ENCODE measurements around the gene NHSL1.
A peak's percentile ranks its signal among the peaks of the same experiment; 100 is the strongest.

The NHSL1 gene

DNA sequence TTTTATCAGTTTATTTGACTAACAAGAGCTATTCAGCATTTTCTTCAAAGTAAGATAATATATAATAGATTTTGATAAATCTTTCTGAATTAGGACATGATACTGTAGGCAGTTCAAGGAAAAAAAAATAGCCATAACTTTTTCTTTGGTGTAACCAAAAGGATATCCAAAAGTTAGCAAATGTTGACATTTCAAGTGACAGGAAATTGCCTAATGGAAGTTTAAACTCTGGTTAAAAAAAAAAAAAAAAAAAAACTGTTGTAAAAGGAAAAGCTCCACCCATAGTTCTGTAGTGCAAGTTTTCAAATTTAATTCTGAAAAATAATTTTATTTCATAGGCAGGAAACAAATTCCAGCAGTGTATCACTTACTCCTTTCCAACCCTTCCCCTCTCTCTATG is 76.4 kb downstream of the NHSL1 start:
- no peak for DNase-seq

DNA sequence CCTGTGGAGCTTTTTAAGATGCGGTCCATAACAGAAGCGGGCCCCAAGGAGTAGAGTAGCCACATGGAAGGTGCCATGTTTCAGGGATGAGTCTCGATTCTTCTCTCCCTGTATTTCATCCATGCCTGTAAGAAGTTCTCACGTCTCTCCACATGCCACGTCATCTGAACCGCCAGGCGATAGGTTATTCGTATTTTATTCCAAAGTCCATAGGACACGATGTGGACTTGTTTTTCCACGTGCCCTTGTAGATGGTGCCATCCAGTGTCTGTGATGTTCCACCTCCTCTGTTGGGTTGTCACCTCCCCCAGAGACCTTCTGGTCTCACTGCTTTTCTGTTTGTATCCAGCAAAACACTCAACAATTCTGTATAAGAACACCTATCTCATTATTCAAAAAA is 77.7 kb downstream of the NHSL1 start:
- no peak for DNase-seq

DNA sequence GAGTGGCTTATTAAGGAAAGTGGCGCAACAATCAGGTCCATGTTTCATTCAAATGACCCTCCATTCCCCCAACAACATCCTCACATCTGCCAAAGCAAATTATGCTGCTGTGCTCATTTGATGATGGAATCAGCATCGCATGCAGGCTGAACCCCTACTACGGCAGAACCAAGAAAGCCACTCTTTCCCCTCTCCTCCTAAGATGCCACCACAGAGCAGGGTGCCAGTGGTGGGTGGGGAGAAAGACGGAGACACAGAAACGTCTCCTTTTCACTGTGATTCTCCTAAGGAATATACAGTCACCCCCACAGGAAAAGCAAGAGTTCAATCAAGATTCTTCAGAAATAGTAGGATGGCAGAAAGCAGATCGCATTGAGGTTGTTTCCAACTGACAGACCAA is 78.2 kb downstream of the NHSL1 start:
- DNase-seq: no peak

DNA sequence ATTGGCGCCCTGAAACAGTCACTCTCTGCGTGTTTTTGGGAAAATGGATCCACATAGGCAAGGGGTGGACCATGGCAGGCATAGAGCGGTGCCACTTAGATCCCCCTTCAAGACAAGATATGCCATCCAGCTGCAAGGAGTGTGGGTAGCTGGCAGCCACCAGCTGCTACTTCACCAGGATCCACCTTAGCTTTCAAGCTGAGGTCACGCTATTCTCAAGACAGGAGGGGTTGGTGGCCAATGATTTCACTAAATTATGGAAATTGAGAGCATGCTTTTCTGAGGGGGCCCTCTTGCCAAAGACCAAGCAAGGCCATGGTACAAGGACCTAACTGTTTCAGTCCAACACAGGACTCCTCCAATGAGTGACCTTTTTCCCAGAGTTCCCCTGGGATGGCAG is 78.9 kb downstream of the NHSL1 start:
- no peak for DNase-seq

DNA sequence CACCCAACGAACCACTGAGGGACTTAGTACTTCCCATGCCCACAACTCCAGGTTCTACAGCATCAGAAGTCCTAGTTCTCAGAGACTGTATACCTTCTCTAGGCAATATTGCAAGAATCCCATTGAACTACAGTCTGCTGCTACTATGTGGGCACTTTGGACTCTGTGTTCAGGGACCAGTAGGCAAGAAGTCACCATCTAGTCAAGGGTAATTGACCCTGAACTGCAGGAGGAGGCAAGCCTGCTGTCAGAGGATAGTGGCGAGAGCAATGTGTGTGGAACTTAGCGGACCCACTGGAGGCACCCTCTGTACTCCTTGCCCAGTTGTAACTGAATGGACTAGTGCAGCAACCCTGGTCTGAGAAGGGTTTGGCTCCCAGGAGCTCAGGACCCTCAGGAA is 79.5 kb downstream of the NHSL1 start:
- no peak for DNase-seq

DNA sequence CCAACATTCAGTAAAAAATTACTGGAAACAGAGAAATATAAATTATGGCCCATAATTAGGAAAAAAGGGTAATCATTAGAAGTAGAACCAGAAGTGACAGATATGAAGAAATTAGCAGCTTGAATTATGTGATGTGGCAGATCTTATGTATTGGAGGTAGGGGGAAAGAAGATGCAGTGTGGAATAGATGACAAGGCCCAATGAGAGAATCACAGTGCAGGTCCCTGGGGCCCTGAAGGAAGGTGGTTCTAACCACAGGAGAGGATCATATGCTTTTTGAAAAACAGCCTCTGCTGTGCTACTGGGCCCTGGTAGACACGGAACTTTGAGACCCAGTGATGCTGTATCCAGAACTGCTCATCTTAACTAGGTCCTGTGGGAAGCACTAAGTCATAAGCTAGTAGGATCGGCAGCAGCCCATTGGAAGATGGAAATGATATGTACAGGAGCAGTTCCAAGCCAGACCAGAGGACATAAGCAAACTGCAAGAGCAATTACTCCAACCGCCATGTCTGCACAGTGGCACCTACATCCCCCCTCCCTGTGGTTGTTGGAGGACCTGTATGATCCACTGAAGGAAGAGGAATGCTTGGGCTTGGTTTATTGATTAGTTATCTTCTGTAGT is 81.1 kb downstream of the NHSL1 start:
- no peak for DNase-seq

DNA sequence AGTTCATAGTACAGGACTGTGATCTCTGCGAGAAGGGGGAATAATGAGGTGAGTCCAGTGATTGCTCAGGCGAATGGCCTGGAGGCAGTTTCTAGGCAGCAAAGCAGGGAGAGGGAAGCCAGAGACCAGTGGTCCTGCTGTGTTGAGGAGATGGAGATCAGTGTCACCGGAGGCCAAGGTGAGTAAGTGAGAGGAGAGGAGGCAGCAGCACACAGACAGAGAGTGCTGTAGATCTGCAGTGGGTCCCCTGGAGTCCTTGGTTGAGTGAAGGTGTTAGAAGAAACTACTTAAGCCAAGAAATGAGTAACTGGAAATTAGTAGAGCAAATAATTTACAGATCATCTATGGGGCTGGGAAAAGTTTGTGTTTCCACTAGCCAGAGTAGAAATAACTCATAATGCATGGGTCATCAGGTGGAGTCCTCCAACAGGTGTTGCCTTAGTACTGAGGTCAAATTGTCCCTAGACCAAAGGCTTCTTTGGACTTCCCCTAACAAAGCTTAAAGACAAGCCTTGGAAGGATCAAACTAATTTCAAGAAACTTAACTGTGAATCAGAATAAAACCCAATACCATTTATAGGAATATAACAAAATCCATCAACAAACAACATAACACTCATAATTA is 81.7 kb downstream of the NHSL1 start:
- no peak for DNase-seq

DNA sequence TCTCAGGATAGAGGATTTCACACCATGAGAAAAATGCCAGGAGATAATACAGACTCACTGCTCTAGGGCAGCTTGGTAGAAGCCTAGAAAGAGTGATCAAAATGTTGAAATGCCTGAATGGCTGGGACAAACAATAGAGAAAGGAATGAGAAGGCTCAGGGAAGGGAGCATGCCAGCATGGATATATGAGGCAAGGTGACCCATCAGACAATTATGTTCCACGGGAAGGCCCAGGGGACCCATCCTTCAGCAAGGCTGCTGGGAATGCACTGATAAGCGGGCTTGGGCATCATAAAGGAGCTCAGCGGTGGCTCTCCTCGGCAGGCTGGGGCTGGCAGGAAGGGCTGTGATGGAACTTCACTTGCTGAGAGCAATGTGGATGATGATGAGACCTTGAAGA is 83.1 kb downstream of the NHSL1 start:
- no peak for DNase-seq

DNA sequence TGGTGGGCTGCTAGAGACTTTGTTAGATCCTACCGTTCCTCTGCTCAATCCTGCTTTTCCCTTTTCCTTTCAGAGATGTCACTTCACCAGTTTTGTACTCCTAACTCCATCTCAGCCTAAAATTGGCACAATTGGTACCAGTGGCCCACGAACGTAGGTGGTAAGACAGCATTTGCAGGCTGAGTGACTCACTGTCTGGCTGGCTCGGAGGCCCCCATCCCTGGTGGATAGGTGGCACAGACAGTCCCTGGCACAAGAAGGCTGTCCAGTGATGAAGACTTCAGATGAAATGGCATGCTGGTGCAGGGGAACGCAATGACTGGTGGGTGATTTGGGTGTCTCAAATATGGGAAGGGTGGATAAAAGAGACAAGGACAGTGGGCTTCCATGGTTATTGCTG is 84.2 kb downstream of the NHSL1 start:
- no peak for DNase-seq

DNA sequence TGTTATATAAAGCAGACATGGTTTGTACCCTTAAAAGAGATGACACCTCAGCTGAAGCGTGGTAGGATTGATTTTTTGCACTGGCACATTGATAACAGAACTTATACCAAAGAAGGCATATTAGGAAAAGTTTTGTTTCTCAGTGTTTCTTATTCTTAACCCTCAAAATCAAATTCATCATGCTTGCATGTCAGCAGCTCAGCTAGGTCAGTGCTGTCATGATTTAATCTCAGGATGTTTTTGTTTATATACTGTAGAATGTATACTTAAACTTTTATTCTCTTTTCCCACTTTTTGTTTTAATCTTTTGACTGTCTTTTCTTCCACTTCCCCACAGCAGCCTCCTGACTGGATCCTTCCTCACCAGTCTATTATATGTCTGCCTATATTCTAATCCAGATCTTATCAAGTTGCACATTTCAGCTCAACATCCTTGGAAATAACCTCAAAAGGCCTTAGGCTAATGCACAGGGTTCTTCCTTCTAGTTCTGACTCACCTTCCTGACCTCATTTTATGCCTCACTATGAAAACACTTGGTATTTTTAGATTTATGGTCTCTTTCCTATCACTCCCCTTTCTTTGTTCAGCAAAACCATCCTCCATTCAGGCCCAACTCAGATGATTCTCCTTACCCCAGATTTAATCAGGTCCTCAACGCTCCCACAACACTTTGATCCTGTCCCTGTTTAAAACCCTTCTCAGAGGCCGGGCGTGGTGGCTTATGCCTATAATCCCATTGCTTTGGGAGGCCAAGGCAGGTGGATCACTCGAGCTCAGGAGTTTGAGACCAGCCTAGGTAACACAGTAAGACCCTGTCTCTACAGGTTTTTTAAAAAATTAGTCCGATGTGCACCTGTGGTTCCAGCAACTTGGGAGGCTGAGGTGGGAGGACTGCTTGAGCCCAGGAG is 88.1 kb downstream of the NHSL1 start:
- peak; percentile 89 for DNase-seq

DNA sequence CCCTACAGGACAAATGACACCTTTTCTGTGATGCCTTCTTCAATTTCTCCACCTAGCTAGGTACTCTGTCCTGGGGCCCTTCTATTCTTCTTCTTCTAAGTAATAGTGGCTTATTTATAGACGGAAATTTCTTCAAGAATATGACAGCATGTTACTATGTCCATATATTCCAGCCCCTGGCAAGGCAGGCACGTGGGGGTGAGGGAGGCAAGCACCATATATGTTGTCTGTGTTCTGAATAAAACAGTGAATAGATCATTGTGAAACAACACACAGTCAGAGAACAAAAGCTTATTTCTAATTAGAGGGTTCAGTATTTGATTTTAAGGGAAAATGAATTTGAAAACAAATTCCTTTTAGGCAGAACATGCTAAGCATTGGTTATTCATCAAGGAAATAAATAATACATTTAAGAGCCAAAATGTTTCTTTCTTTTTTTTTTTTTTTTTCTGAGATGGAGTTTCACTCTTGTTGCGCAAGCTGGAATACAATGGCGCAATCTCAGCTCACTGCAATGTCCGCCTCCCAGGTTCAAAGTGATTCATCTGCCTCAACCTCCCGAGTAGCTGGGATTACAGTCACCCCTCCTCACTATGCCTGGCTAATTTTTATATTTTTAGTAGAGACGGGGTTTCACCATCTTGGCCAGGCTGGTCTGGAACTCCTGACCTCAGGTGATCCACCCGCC is 89.1 kb downstream of the NHSL1 start:
- peak; percentile 73 for DNase-seq

DNA sequence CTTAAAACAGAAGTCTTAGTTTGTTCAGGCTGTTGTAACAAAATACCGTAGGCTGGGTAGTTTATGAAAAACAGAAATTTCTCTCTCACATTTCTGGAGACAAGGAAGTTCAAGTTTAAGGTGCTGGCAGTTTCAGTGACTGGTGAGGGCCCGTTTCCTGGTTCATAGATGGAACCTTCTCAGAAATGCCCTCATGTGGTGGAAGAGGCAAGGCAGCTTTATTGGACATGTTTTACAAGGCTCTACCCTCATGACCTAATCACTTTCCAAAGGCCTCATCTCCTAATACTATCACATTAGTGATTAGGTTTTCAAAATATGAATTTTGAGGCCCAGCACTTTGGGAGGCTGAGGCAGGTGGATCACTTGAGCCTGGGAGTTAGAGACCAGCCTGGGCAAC is 92.9 kb downstream of the NHSL1 start:
- DNase-seq: no peak

DNA sequence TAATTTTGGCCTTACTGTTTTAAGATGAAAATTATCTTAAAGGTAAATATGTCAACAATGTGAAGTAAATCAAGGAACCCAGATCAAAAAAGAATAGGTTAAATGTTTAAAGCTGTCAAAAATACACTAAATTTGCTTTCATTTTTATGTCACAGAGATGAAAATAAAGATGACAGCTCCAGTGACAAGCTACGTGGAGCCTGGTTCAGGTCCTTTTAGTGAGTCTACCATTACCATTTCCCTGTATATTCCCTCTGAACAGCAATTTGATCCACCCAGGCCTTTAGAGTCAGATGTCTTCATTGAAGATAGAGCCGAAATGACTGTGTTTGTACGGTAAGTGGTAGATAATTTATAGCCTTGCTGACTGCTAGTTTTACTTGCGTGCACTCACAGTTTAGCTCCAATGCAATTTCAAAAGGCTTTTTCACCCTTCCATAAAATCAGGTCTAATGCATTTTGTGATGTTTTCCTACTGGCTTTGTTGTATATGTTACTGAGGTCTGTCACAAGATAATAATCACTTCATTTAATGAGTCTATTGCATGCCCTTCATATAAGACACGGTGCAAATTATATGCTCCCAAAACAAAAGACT is 93.4 kb downstream of the NHSL1 start:
- DNase-seq: no peak

DNA sequence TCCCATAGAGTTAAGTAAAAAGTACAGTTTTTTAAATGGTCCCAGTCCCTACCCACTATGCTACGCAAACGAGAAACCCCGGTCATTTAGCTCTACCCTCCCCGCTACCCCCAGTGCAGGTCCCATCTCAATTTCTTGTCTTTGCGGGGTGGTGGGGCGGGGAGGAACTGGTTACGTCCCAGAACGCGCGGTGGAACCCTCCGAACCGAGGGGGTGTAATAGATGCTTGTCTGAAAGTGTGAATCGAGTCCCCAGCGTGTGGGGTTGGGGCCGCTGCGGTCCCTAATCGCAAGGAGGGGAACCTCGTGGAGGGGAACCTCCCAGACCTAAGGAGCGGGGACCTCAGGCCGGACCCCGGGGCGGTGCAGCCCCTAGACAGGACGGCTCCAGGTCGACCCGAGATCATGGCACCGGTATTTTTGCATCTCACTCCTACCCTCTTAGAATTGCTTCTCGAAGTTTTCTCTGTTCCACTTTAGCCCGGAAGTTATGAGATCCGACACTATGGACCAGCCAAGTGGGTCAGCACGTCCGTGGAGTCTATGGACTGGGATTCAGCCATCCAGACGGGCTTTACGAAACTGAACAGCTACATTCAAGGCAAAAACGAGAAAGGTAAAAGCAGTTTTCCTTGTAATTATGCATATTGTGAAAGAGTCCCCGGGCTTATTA is 94.5 kb downstream of the NHSL1 start:
- DNase-seq: no peak

DNA sequence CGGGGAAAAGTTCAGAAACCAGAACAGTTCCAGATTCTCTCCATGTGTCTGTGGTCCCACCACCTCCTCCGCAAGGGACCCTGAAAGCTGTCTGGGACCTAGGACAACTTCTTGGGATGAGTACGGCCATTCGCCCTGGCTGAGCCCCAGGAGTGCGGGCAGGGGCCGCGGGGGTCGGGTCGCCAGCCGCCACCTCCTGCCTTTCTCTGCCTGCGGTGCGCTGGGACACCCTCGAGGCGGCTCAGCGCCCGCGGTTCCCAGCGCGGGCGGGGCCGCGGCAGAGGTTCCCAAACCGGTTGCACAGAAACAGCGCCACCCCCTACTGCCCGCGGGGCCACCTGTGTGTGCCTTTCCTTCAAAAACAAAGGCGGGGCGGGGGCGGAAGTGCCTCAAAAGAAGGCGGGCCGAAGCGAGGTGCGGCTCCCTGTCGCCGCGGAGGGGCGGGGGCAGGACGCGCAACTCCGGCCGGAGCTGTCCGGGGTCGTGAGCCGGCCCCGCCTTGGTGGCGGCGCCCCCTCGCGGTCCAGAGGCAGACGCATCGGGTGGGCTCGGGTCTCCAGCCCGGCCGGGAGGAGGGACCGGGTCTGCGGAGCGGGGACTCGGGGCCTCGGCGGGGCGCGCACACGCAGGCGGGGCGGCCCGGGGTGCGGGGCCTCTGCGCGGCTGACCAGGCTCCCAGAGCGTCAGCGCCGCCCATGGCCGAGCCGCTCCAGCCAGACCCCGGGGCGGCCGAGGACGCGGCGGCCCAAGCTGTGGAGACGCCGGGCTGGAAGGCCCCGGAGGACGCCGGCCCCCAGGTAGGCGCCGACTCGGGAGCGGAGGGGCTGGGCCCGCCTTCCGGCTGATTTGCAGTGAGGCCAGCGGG is 95.3 kb downstream of the NHSL1 start, which contains the start of gene HEBP2:
Gene HEBP2, plus strand, starts transcription at position 423 of the 865 bp plus-strand sequence. Its CDS starts 273 bp downstream, at position 696.
- DNase-seq: peak; percentile 76

DNA sequence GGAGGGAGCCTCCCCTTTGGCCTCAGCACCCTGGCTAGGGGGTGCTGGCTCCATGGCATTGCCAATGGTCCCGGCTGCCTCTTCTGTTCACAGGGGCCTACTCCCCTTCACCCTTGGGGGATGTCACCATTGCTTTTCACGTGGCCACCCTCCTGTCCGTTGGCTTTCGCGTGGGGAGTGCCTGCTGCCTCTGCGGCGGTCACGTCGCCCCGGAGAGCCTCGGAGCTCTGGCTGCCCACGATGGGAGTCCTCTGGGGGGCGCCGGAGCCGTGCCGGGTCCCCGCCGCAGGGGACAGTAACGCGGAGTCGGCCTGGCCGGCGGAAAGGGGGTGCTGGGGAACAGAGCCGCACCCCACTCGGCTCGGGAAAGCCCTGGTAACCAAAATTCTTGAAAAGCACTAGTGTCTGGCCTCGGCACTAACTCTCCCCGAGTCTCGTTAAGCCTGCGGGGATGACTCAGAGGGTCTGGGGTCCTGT is 95.9 kb downstream of the NHSL1 start:
- peak; percentile 24 for DNase-seq

DNA sequence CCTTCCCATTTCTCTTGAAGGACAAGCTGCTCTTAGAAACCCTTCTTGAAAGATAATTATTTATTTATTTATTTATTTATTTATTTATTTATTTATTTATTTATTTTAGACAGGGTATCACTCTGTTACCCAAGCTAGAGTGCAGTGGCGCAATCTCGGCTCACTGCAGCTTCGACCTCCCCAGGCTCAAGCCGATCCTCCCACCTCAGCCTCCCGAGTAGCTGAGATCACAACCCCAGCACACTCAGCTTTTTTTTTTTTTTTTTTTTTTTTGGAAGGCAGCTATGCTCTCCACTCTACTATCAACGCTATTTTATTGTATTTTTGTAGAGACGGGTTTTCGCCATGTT is 96.5 kb downstream of the NHSL1 start:
- no peak for DNase-seq

DNA sequence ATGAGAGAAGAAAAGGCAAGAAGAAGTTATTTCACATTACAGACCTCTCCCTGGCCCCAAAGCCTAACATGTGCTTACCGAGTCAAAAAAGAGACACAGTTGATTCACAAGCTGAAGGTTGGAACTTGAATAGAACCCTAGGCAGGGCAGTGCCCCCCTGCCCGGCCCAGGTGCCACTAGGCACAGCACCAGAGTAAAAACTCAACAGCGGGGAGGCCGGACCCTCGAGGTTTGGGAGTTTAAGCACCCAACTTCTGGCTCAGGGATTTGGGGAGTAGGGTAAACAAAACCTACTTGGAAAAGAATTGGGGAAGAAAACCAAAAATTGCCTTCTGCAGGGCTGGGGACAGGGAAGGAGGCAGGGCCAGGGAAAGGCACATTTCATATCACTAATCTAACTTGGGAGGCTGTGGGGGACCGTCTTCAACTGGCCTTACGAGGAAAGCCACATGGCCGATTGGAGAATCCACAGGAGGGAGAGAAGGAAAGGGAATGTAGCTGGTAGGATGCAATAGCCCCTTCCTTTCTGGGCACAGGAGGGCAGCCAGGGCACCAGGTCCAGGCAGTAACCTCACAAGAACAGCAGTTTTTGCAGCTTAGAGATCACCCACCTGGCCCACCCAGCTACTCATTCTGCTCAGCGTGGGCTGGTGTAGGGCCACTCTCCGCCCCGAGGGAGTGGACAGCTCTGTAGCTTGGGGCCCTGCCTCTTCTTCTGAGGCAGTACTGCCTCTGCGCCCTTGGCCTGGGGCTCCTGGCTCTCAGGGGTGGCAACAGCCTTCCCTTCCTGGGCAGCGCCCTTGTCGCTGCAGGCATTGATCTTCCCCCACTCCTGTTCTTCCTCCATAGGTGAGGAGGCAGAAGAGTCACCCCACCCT is 97.1 kb downstream of the NHSL1 start:
- DNase-seq: no peak

DNA sequence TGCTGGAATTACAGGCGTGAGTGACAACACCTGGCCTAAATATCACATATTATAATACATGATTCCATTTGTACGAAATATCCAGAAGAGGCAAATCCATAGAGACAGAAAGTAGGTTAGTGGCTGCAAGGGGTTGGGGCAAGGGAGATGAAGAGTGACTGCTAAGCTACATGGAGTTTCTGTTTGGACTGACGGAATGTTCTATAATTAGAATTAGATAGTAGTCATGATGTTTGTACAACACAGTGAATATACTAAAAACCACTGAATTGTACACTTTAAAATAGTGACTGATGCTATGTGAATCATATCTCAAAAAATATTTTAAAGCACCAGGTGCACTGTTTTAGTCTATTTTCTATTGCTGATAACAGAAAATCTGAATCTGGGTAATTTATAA is 99.0 kb downstream of the NHSL1 start:
- DNase-seq: no peak
